ENCODE results near the gene MCTP2.

Gene MCTP2

GRCh38 chr15:94287794-94288246 lies 56.5 kb downstream of the MCTP2 start:
- DNase-seq (ENCODE audit: extremely low read depth, low read depth), result no peak
- TF ChIP-seq, protein P1, sequence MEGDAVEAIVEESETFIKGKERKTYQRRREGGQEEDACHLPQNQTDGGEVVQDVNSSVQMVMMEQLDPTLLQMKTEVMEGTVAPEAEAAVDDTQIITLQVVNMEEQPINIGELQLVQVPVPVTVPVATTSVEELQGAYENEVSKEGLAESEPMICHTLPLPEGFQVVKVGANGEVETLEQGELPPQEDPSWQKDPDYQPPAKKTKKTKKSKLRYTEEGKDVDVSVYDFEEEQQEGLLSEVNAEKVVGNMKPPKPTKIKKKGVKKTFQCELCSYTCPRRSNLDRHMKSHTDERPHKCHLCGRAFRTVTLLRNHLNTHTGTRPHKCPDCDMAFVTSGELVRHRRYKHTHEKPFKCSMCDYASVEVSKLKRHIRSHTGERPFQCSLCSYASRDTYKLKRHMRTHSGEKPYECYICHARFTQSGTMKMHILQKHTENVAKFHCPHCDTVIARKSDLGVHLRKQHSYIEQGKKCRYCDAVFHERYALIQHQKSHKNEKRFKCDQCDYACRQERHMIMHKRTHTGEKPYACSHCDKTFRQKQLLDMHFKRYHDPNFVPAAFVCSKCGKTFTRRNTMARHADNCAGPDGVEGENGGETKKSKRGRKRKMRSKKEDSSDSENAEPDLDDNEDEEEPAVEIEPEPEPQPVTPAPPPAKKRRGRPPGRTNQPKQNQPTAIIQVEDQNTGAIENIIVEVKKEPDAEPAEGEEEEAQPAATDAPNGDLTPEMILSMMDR (IDR thresholded peaks at IDR 0.05; ENCODE audit: low read depth, low read length, missing control alignments), result no peak
- no peak overlapping the region for H3K4me3 ChIP-seq (replicated peaks; ENCODE audit: low read depth, low read length)

DNA sequence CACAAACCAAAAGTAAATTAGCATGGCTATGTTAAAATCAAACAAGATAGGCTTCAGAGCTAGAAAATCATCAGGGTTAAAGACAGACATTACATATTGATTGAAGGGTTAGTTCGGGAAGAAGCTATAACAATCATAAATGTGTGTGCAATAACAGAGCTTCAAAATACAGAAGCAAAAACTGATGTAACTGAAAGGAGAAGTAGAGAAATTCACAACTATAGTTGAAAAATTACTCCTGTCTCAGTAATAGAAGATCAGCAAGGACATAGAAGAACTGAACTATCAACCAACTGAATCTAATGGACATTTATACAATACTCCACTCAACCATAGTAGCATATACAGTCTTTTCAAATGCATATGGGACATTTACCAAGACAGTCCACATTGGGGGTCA lies 59.4 kb downstream of the MCTP2 start:
- TF ChIP-seq, protein P1 (IDR thresholded peaks at IDR 0.05; ENCODE audit: low read depth, low read length, missing control alignments), result no peak
- H3K4me3 ChIP-seq (replicated peaks; ENCODE audit: low read depth, low read length), result no peak overlapping the region
- no peak for DNase-seq (ENCODE audit: extremely low read depth, low read depth)

GRCh38 chr15:94293411-94294402 lies 62.3 kb downstream of the MCTP2 start:
- H3K4me3 ChIP-seq (replicated peaks; ENCODE audit: low read depth, low read length), result no peak overlapping the region
- DNase-seq (ENCODE audit: extremely low read depth, low read depth), result no peak

GRCh38 chr15:94294556-94294955 lies 63.2 kb downstream of the MCTP2 start:
- no peak for DNase-seq (ENCODE audit: extremely low read depth, low read depth)
- TF ChIP-seq, protein P1 (IDR thresholded peaks at IDR 0.05; ENCODE audit: low read depth, low read length, missing control alignments), result no peak

More at GRCh38 chr15:94293411-94294402, 62.3 kb downstream of the MCTP2 start:
- TF ChIP-seq, protein P1 (IDR thresholded peaks at IDR 0.05; ENCODE audit: low read depth, low read length, missing control alignments), result no peak

GRCh38 chr15:94295275-94295674 lies 63.9 kb downstream of the MCTP2 start:
- TF ChIP-seq, protein P1 (IDR thresholded peaks at IDR 0.05; ENCODE audit: low read depth, low read length, missing control alignments), result no peak
- H3K4me3 ChIP-seq (replicated peaks; ENCODE audit: low read depth, low read length), result no peak overlapping the region
- no peak for DNase-seq (ENCODE audit: extremely low read depth, low read depth)

More at GRCh38 chr15:94294556-94294955, 63.2 kb downstream of the MCTP2 start:
- no peak overlapping the region for H3K4me3 ChIP-seq (replicated peaks; ENCODE audit: low read depth, low read length)

DNA sequence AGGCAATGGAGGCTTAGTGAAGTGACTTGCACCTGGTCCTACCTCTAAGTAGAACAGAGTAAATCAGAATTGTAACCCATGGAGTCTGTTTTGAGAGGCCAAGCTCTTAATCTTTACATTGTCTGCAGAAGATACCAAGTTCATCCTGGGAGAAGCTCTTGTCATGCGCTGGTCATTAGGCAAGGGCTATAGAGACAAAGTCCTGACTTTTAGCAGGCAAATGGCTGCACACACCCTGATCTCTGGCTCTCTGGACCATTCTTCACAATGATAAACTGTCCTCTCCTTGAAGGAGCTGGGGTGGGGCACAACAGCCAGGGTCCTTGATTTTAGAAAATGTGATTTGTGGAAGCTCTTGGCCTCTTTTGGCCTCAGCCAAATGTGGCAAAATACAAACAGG lies 65.4 kb downstream of the MCTP2 start:
- TF ChIP-seq, protein P1 (IDR thresholded peaks at IDR 0.05; ENCODE audit: low read depth, low read length, missing control alignments), result no peak
- no peak overlapping the region for H3K4me3 ChIP-seq (replicated peaks; ENCODE audit: low read depth, low read length)
- DNase-seq (ENCODE audit: extremely low read depth, low read depth), result no peak

All from HFF-Myc (cell line).